Stimulated activated CD8-positive, alpha-beta memory T cell treated with anti-CD3 and anti-CD28 coated beads, Interleukin-15, amount 100 ng/mL, for 1 hour (primary cell): ENCODE data around the gene AQP10.
"Not testable (repeated sequence)": the region's sequence is repeated elsewhere in the genome, so short reads cannot be mapped to it uniquely, and the experiment has no call there.

Experiments used
- DNase-seq: peaks from one replicate; pipeline ENCODE4 v3.0.0-alpha.2; 2020; ENCODE audit warnings: low read depth

Gene AQP10

GRCh38 chr1:154344977-154345837 is 24.3 kb downstream of the AQP10 start:
- peak; percentile 58 for DNase-seq

GRCh38 chr1:154346276-154346917 is 25.5 kb downstream of the AQP10 start:
- no peak for DNase-seq

DNA sequence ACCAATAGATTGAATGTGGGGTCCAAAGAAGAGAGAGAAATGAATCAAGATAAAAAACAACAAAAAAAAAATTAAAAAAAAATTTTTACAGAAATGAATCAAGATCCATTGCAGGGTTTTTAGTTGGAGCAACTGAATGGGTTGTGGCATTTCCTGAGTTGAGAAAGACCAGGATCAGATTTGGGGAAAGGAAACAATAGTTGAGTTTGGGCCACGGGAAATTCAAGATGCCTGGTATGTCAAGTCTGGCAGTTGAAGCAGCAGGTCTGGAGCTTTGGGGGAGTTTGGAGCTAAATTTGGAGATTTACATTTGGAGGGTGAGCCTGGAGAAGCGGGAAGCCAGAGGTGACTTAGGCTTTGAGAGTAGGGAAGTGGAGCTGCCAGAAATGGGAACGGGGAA is 27.1 kb downstream of the AQP10 start:
- no peak for DNase-seq

DNA sequence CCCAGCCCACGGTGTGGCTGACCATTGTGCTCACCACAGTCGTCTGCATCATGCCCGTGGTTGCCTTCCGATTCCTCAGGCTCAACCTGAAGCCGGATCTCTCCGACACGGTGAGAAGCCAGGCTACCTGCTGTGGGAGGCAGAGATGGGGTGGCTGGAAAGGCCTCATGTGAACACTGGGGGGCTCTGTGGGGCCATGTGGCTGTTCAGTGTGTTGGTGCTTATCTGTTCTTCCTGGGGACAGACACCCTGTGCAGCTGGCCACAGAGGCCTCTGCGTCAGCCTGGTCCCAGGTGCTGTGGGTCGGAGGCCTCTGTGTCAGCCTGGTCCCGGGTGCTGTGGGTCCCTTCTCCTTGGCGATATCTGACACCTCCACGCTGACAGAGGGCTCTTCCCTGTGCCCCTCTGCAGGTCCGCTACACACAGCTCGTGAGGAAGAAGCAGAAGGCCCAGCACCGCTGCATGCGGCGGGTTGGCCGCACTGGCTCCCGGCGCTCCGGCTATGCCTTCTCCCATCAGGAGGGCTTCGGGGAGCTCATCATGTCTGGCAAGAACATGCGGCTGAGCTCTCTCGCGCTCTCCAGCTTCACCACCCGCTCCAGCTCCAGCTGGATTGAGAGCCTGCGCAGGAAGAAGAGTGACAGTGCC is 27.7 kb downstream of the AQP10 start:
- DNase-seq, result no peak

DNA sequence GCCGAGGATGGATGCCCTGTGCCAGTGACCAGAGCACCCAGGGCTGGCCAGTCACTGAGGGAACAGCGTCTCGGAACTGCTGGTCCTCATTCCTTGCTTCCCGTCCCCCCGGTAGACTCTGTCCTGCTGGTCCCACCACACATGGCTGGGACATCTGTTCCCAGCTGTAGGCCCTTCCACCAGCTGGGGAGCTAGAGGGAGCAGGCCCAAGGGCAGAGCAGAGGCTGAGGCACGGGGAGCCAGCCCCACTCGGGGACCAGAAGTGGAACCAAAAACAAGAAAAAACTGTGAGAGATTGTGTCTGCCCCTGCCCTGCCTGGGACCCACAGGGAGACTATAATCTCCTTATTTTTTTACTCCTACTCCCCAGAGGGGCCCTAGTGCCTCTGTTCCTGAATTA is 28.2 kb downstream of the AQP10 start:
- DNase-seq, result no peak

GRCh38 chr1:154350383-154350782 is 29.5 kb downstream of the AQP10 start:
- no peak for DNase-seq

DNA sequence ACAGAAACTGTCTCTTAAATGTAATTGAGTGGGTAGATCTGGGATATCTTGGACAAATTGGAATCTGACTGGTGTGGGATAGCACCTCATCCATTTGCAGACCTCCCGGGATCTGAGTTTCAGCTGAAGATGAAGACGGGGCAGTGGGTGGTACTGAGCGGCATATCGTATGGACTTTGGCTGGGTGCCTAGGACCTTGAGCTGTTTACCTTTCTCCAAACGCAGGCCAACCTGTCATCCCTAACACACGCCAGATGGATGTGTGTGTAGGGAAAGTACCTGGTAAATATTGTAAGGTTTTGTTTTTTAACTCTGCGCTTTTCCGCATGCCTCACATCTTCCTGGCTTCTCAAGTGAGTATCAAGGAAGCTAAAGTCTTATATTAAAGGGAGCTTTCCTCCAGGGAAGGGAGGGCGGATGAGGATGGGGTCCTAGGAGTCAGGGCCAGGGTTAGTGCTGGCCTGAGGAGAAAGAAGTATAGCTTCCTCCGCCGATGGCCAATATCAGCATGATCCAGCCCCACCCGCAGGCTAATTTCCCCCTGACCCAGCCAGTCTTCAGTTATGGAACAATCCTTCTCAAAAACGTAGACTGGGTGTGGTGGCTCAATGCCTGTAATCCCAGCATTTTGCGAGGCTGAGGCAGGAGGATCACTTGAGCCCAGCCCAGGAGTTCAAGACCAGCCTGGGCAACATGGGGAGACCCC is 30.6 kb downstream of the AQP10 start:
- DNase-seq, result no peak

DNA sequence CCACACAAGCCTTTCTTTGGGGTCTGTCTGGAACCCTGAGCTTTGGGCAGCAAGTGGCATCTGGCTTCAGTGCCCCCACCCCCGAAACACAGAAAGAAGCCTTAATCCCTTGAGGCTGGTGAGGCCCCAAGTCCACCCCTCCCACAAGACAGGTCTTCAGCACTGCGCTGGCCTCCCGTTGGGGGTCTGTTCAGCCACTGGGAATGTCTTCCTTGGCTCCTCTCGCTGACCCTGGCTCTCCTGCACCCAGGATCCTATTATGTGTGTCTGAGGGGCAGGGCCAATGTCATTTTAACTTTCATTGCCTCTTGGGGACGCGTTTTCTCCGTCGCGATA is 31.3 kb downstream of the AQP10 start:
- no peak for DNase-seq

DNA sequence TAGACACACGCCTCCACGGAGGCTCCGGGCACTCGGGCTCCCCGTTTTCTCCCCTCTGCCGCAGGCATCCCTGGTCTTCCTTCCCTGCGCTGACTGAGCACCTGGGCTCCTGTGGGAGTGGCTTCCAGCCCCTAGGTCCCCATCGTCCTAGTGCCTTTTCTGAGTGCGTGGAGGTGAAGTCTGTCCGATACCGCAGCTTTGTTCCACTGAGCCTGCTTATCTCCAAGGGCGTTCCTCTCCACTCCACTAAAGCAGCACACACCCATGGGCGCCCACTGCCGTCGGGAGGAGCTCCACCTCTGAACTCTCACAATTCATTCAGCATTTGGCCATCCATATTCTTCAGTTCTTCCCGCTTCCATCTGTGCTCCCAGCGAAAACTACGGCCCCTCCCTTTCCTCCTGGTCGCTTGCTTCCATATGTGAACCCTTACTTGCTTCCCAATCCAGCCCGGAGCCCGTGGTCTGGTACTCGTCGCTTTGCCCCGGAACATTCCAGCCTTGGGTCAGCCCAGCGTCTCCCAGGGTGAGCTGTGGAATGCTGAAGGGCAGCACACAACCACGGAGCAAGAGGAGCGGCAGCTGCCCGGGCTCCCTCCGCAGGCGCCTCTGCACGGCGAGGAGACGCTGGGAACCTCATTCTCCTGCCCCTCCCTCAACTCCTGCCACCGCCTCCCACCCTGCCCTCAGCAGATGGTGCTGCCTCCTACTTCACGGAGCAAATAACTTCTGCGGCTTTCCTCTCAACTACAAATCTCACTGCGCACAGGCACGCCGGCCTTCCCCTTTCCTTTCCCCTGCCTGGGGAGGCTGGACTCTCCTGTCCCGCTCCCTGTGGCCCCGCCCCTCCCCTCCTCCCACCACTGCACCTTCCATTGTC is 31.9 kb downstream of the AQP10 start:
- no peak for DNase-seq

DNA sequence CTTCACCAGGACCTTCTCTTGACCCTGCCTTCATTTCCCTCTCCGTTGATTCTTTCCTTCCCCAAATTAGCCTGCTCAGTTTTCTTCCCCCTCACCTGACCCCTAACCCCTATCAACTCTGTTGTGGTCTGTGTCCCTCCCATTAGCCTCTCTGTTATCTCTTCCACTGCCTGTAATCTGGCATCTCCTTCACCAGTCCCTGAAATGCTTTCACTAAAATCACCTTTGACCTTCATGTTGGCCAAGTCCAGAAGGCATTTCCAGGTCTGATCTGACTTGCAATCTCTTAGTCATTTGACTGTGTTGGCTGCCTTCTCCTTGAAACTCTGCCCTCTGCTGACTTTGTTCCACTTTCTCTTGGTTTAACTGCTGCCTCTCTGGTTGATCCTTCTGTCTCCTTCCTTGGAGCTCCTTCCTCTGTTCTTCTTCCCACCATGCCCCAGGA is 32.6 kb downstream of the AQP10 start:
- no peak for DNase-seq

GRCh38 chr1:154353966-154354365 is 33.1 kb downstream of the AQP10 start:
- no peak for DNase-seq

DNA sequence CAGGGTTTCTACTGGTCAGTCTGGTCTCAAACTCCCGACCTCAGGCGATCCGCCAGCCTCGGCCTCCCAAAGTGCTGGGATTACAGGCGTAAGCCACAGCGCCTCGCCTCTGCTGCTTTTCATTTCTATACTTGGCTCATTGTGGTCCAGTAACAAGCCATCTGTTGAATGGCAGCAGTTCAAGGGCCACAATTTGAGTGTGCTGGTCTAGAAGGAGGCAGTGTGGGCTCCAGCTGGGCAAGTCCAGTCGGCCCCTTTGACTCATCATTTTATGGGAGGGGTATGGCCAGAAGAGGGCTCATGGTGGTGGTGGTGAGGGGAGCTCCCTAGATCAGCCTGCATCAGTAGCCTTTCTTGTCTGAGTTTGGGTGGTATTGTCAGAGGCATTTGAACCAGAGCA is 37.6 kb downstream of the AQP10 start:
- no peak for DNase-seq

DNA sequence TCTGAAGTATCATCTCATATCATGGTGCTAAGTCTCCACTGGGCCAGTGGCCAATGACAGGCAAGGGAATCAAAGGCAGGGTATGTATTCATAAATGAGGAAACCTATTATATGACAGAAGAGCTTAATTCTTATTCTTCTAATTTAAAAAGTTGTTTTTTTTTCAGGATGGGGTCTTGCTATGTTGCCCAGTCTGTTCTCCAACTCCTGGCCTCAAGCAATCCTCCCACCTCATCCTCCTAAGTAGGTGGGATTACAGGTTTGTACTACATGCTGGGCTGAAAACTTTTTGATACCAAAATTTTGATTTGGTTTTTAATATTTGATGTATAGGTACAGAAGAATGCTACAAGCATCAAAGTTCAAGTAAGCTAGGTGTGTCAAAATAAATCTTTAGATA is 39.4 kb downstream of the AQP10 start:
- no peak for DNase-seq

- DNase-seq, result not testable (repeated sequence)
Observed at GRCh38 chr1:154360881-154361280, 40.0 kb downstream of the AQP10 start.

GRCh38 chr1:154361357-154361756 is 40.5 kb downstream of the AQP10 start:
- DNase-seq, result no peak

DNA sequence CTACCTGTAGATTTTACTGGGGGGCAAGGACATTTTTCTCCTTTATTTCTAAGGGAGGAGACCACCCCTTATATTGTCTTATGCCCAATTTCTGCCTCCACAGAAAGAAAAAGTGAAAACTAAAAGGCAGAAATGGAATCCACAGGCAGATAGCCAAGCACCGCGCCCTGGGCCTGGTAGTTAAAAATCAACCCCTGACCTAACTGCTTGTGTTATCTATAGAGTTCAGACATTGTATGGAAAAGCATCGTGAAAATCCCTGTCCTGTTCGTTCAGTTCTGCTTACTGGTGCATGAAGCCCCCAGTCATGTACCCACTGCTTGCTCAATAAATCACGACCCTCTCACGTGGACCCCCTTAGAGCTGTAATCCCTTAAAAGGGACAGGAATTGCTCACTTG is 50.5 kb downstream of the AQP10 start:
- DNase-seq, result no peak

GRCh38 chr1:154373777-154374357 is 53.0 kb downstream of the AQP10 start:
- not testable (repeated sequence) for DNase-seq
